HepG2 (cell line): ENCODE data around the gene FAM241B. TPM values are rescaled to one million over a fixed set of nuclear protein-coding genes. Genes with fewer than 3 reads are reported as not detected.

Experiments
- ATAC-seq: fragments of 200-7000 bp; cut with Tn5 transposase; 3 replicates; pipeline ENCODE4 v1.9.1; 2020; ENCODE audit warnings: mild to moderate bottlenecking, moderate library complexity
- BruUV-seq: library from RNA; stranded (reverse); fragments of 400-500 nt; replicated peaks from 2 replicates; lab custom pipeline; 2021; lab: Mats Ljungman, UMichigan
- CTCF ChIA-PET: fragments of 300-600 bp; formaldehyde crosslinking; extraction: SDS; loops from one replicate; lab custom pipeline; 2021; ENCODE audit warnings: low total read pairs, inconsistent platforms, low intra/inter-chr PET ratio; lab: Yijun Ruan, JAX
- POLR2A ChIA-PET: fragments of 350-600 bp; sonication (Branson Sonifier 250); formaldehyde crosslinking; loops from one replicate; lab custom pipeline; 2020; ENCODE audit warnings: antibody characterized with exemption, inconsistent platforms; lab: Yijun Ruan, JAX
- DNase-seq: peaks from one replicate; pipeline ENCODE4 v3.0.0-alpha.2; 2015; ENCODE audit warnings: low spot score
- FAIRE-seq: peaks from 3 replicates; lab custom pipeline; 2011; peaks lifted over from hg19 to GRCh38; lab: Jason Lieb, UNC
- H2AFZ ChIP-seq: one replicate; pipeline ENCODE4 v1.6.1; 2011; ENCODE audit warnings: low read length, inconsistent platforms
- H3K27ac ChIP-seq: fragments of 300-600 bp; 3 replicates; pipeline ENCODE4 v1.8.0; 2011; ENCODE audit warnings: mixed run types, mild to moderate bottlenecking, mixed read lengths, low read length, inconsistent platforms; ENCODE audit not compliant: insufficient read depth; ENCODE audit errors: extremely low read length
- H3K27me3 ChIP-seq, 2 experiments: fragments of 200-600 bp in 1 of 2; 2 replicates in 1 of 2; 3 replicates in 1 of 2; pipeline versions ENCODE4 v1.6.0 to v1.8.0; 2011; ENCODE audit warnings: low read length in 2 of 2, mild to moderate bottlenecking in 2 of 2, moderate library complexity in 2 of 2, inconsistent platforms in 1 of 2; ENCODE audit not compliant: insufficient read depth in 2 of 2, control insufficient read depth in 1 of 2
- H3K36me3 ChIP-seq, 2 experiments: fragments of 200-600 bp in 1 of 2; replicated peaks in 1 of 2; 2 replicates in 1 of 2; 3 replicates in 1 of 2; pipeline versions ENCODE4 v1.5.1 to v1.8.0; 2011; ENCODE audit warnings: low read length in 2 of 2, inconsistent platforms in 1 of 2; ENCODE audit not compliant: insufficient read depth in 2 of 2, control insufficient read depth in 1 of 2
- H3K4me1 ChIP-seq: 2 replicates; pipeline ENCODE4 v1.5.1; 2012; ENCODE audit warnings: low read length, inconsistent platforms; ENCODE audit not compliant: insufficient read depth
- H3K4me2 ChIP-seq: 2 replicates; pipeline ENCODE4 v1.6.0; 2011; ENCODE audit warnings: low read depth, low read length, inconsistent platforms
- H3K4me3 ChIP-seq, 3 experiments: fragments of 200-600 bp in 1 of 3; sonication (generic), shearing (Covaris generic) in 1 of 3; replicated peaks in 1 of 3; 2 replicates each; pipeline ENCODE4 v1.5.1; 2011 to 2016; ENCODE audit warnings: low read length in 3 of 3, inconsistent platforms in 2 of 3, low read depth in 2 of 3, mild to moderate bottlenecking in 2 of 3, control low read depth in 1 of 3, mixed read lengths in 1 of 3; ENCODE audit not compliant: insufficient read depth in 1 of 3
- H3K79me2 ChIP-seq: one replicate; pipeline ENCODE4 v1.6.1; 2011; ENCODE audit warnings: low read length, inconsistent platforms; ENCODE audit not compliant: insufficient read depth
- H3K9ac ChIP-seq: 2 replicates; pipeline ENCODE4 v1.6.0; 2011; ENCODE audit warnings: mild to moderate bottlenecking, low read depth, low read length, inconsistent platforms; ENCODE audit not compliant: insufficient read depth
- H3K9me3 ChIP-seq: 2 replicates; pipeline ENCODE4 v1.5.1; 2012; ENCODE audit warnings: mild to moderate bottlenecking, low read length
- H4K20me1 ChIP-seq: 2 replicates; pipeline ENCODE4 v1.6.0; 2011; ENCODE audit warnings: inconsistent platforms, mild to moderate bottlenecking, low read length, moderate library complexity; ENCODE audit not compliant: insufficient read depth
- AKAP8 ChIP-seq: sonication (generic); formaldehyde crosslinking; IDR thresholded peaks from 2 replicates; pipeline ENCODE4 v1.5.1; 2020; ENCODE audit warnings: mild to moderate bottlenecking, missing genetic modification reagents
- BATF2 ChIP-seq: sonication (generic); formaldehyde crosslinking; IDR thresholded peaks from 2 replicates; pipeline ENCODE4 v1.8.0; 2022; ENCODE audit warnings: mild to moderate bottlenecking, missing genetic modification reagents, moderate library complexity
- CCDC6 ChIP-seq: sonication (generic); formaldehyde crosslinking; IDR thresholded peaks from 2 replicates; pipeline ENCODE4 v1.8.1; 2022; ENCODE audit warnings: mild to moderate bottlenecking, missing genetic modification reagents, moderate library complexity
- IRX3 ChIP-seq: sonication (generic); formaldehyde crosslinking; IDR thresholded peaks from 2 replicates; pipeline ENCODE4 v1.8.1; 2023; ENCODE audit warnings: mild to moderate bottlenecking, low read depth, missing genetic modification reagents, borderline replicate concordance
- NR0B2 ChIP-seq: sonication (generic); formaldehyde crosslinking; IDR thresholded peaks from 2 replicates; pipeline ENCODE4 v1.4.0; 2020; ENCODE audit warnings: mild to moderate bottlenecking, missing genetic modification reagents
- SMYD3 ChIP-seq: sonication (generic); formaldehyde crosslinking; IDR thresholded peaks from 2 replicates; pipeline ENCODE4 v1.8.1; 2023; ENCODE audit warnings: mild to moderate bottlenecking, missing genetic modification reagents
- TRAFD1 ChIP-seq: sonication (generic); formaldehyde crosslinking; IDR thresholded peaks from 2 replicates; pipeline ENCODE4 v1.5.1; 2020; ENCODE audit warnings: missing genetic modification reagents, mild to moderate bottlenecking, borderline replicate concordance
- WGBS: methylation state at CpG from one replicate; pipeline ENCODE4 v1.1.6; 2017; ENCODE audit warnings: low lambda C conversion rate; 5-methylcytosine and 5-hydroxymethylcytosine counted together
- in situ Hi-C: cut with HindIII; loops from 2 replicates; pipeline ENCODE4 v1.10.0; 2017; ENCODE audit warnings: low pct_unique_long_range_greater_than_20kb; ENCODE audit not compliant: extremely low pct_ligation_motif_present
- intact Hi-C: fragments of 100-400 bp; cut with micrococcal nuclease; formaldehyde crosslinking; loops from one replicate; pipeline ENCODE4 v1.10.0; 2022; ENCODE audit not compliant: unreplicated experiment
- polyA plus RNA-seq, 8 experiments: library from polyadenylated mRNA; depleted of rRNA in 3 of 8; stranded (reverse) in 7 of 8; unstranded in 1 of 8; fragments of >200 nt; fragmentation: Illumina TruSeq in 4 of 8; extraction: Trizol in 4 of 8; gene quantifications; 2 replicates each; pipeline versions ENCODE4 v1.2.1 to v1.2.3, GENCODE V29; 2011 to 2016; ENCODE audit warnings: low read depth in 4 of 8, missing spikeins in 1 of 8, mixed read lengths in 1 of 8; ENCODE audit not compliant: insufficient read depth in 1 of 8
- total RNA-seq, 5 experiments: library from RNA; depleted of rRNA; stranded (reverse); fragments of >200 nt; fragmentation: Illumina TruSeq; extraction: Trizol; gene quantifications; 2 replicates each; pipeline ENCODE4 v1.2.3, GENCODE V29; 2016; ENCODE audit warnings: low read depth in 1 of 5

Gene FAM241B
- total and polyA plus RNA-seq, 2 of the 13 experiments (the other 11 are each of a cell fraction or from before 2014, with no cell fraction given), result 1.9 to 4.0 TPM

- TF ChIP-seq CCDC6 (no peak), AKAP8 (CRISPR knock-in tag) (no peak), BATF2 (no peak), IRX3 (CRISPR knock-in tag) (no peak), SMYD3 (CRISPR knock-in tag) (no peak), NR0B2 (CRISPR knock-in tag) (no peak), TRAFD1 (CRISPR knock-in tag) (no peak)
- TF ChIP-seq, all 625 proteins: peak for 0
- no peaks in the 10 kb centered on the region for H3K4me1 ChIP-seq
- ATAC-seq (no peak), FAIRE-seq (no peak), DNase-seq (no peak)
- H3K27me3 ChIP-seq, result peaks cover 5 to 34% of the 10 kb centered on the region in 2 experiments; a peak in 3 of 5 replicates
- BruUV-seq, result no TSS peak
- H3K9ac ChIP-seq, result no peak overlapping the region
- H2AFZ ChIP-seq, result no peak overlapping the region
- H3K4me3 ChIP-seq, result no peak overlapping the region
- POLR2A ChIA-PET, result no interaction called here
- CTCF ChIA-PET, result no interaction called here
- intact Hi-C loops (no loop called here), in situ Hi-C loops (no loop called here)
- no peak overlapping the region for H3K4me2 ChIP-seq
- no peaks in the 10 kb centered on the region for H3K9me3 ChIP-seq
- no peaks in the 10 kb centered on the region for H3K79me2 ChIP-seq
- H3K36me3 ChIP-seq, result no peaks in the 10 kb centered on the region
- H3K27ac ChIP-seq, result no peak overlapping the region
- WGBS, result 45% methylated on average over 3 of the region's 3 CpGs
- H4K20me1 ChIP-seq, result no peaks in the 10 kb centered on the region
Measured at GRCh38 chr10:69673521-69673920, 43.5 kb downstream of the FAM241B start.
